Gastrocnemius medialis (tissue), 4 donors: ENCODE measurements around the gene VDR. TPM values are rescaled to one million over a fixed set of nuclear protein-coding genes. Genes with fewer than 3 reads are reported as not detected.
A peak's percentile ranks its signal among the peaks of the same experiment; 100 is the strongest.

Source experiments
- ATAC-seq, 2 donors: fragments of 150-250 bp; one replicate each; pipeline ENCODE4 v1.9.1; 2016
- DNase-seq, 2 donors: peaks; one replicate each; pipeline ENCODE4 v3.0.0-alpha.2; 2019
- H3K27ac ChIP-seq, 4 donors: fragments of 200-600 bp; sonication (generic); 1 replicate in 1 of 4; 2 replicates in 3 of 4; pipeline ENCODE4 v1.5.1; 2016 to 2018; ENCODE audit warnings: mild to moderate bottlenecking in 2 of 4, moderate library complexity in 1 of 4
- H3K27me3 ChIP-seq, 3 donors: fragments of 200-600 bp; sonication (generic) in 2 of 3; 1 replicate in 1 of 3; 2 replicates in 2 of 3; pipeline versions ENCODE4 v1.5.1 to v1.6.0; 2016 to 2019; ENCODE audit warnings: mild to moderate bottlenecking in 1 of 3, moderate library complexity in 1 of 3
- H3K36me3 ChIP-seq, 2 donors: fragments of 200-600 bp; sonication (generic) in 1 of 2; one replicate each; pipeline ENCODE4 v1.5.1; 2017 to 2018
- H3K4me1 ChIP-seq, 2 donors: fragments of 200-600 bp; sonication (generic) in 1 of 2; one replicate each; pipeline ENCODE4 v1.5.1; 2016 to 2017; ENCODE audit warnings: mild to moderate bottlenecking in 2 of 2
- H3K4me3 ChIP-seq, 4 donors: fragments of 200-600 bp; sonication (generic) in 3 of 4; 1 replicate in 1 of 4; 2 replicates in 3 of 4; pipeline ENCODE4 v1.5.1; 2016 to 2019; ENCODE audit warnings: mild to moderate bottlenecking in 2 of 4
- H3K9me3 ChIP-seq, 3 donors: fragments of 200-600 bp; sonication (generic) in 2 of 3; 1 replicate in 1 of 3; 2 replicates in 2 of 3; pipeline ENCODE4 v1.5.1; 2016 to 2019
- POLR2A ChIP-seq, 2 donors: fragments of 450-650 bp; IDR thresholded peaks; one replicate each; pipeline ENCODE4 v1.6.1; 2017; ENCODE audit warnings: antibody characterized with exemption in 2 of 2, mild to moderate bottlenecking in 2 of 2, moderate library complexity in 2 of 2
- in situ Hi-C, 4 donors: fragments of 200-750 bp; cut with MboI; loops; one replicate each; pipeline versions ENCODE4 v1.15.0 to v1.8.0; 2017; ENCODE audit warnings: low sequenced_read_pairs in 4 of 4
- intact Hi-C: fragments of 100-400 bp; cut with DNase I; formaldehyde crosslinking; loops from one replicate; pipeline ENCODE4 v1.15.1; 2023; ENCODE audit warnings: low total_unique reads
- total RNA-seq, 4 donors: library from RNA; depleted of rRNA; stranded (reverse); fragments of >200 nt; gene quantifications; one replicate each; pipeline versions ENCODE4 v1.1.0 to v1.2.3, GENCODE V29; 2016
- TF ChIP-seq, protein P1 (sequence below), 5 experiments: fragments of 450-650 bp in 3 of 5; fragments of 200-600 bp in 2 of 5; sonication (generic) in 2 of 5; IDR thresholded peaks in 4 of 5; conservative IDR thresholded peaks in 1 of 5; 1 replicate in 4 of 5; 2 replicates in 1 of 5; pipeline ENCODE4 v1.5.1; 2016 to 2019; ENCODE audit warnings: antibody characterized with exemption in 5 of 5, mild to moderate bottlenecking in 3 of 5, moderate library complexity in 3 of 5

VDR gene
- total RNA-seq, 4 donors from 2014 or later = 3.2 to 6.1 (median 4.4) TPM

DNA sequence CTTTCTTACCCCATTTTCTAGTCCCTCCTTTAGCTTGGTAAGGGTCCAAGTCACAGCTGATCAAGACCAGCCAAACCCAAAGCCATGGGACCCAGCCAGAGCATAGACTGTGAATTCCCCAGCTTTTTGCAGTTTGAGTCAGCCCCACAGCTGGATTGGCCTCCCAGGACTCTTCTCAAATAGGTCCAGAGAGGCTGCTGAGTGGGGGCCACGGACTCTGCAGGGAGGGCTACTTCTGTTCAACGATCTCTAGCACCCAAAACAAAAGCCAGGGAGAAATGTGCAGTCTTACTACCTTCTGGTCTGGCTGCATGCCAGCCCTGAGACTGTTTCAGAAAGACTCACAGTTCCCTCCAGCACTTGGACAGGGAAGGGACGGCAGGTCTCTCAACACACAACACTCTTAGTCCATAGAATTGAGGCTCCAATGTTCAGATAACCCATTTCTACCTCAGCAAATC lies 1.6 kb downstream of the VDR start:
- DNase-seq = peak in 1 of 2 donors; percentile 26
- no peaks in the 10 kb centered on the region for H3K36me3 ChIP-seq
- ATAC-seq = no peak
- H3K27ac ChIP-seq = peak overlapping the region in 1 of 4 donors; percentile 81
- H3K9me3 ChIP-seq = no peaks in the 10 kb centered on the region
- TF ChIP-seq, protein P1, sequence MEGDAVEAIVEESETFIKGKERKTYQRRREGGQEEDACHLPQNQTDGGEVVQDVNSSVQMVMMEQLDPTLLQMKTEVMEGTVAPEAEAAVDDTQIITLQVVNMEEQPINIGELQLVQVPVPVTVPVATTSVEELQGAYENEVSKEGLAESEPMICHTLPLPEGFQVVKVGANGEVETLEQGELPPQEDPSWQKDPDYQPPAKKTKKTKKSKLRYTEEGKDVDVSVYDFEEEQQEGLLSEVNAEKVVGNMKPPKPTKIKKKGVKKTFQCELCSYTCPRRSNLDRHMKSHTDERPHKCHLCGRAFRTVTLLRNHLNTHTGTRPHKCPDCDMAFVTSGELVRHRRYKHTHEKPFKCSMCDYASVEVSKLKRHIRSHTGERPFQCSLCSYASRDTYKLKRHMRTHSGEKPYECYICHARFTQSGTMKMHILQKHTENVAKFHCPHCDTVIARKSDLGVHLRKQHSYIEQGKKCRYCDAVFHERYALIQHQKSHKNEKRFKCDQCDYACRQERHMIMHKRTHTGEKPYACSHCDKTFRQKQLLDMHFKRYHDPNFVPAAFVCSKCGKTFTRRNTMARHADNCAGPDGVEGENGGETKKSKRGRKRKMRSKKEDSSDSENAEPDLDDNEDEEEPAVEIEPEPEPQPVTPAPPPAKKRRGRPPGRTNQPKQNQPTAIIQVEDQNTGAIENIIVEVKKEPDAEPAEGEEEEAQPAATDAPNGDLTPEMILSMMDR (IDR thresholded peaks at IDR 0.05 in 4 of 5, conservative IDR thresholded peaks at IDR 0.05 in 1 of 5) = no peak
- TF ChIP-seq POLR2A (IDR thresholded peaks at IDR 0.05) = no peak
- H3K27me3 ChIP-seq = peaks cover 0 to 10% (median 4%) of the 10 kb centered on the region in 3 donors
- H3K4me3 ChIP-seq = peak overlapping the region in 1 of 4 donors; percentile 69
- in situ Hi-C loops = no loop called here
- peaks cover 20% of the 10 kb centered on the region in 2 donors for H3K4me1 ChIP-seq
- intact Hi-C loops = loop anchor here (10.0 kb wide), 1 partner anchor 292 kb away; no protein-coding TSS in a partner anchor

DNA sequence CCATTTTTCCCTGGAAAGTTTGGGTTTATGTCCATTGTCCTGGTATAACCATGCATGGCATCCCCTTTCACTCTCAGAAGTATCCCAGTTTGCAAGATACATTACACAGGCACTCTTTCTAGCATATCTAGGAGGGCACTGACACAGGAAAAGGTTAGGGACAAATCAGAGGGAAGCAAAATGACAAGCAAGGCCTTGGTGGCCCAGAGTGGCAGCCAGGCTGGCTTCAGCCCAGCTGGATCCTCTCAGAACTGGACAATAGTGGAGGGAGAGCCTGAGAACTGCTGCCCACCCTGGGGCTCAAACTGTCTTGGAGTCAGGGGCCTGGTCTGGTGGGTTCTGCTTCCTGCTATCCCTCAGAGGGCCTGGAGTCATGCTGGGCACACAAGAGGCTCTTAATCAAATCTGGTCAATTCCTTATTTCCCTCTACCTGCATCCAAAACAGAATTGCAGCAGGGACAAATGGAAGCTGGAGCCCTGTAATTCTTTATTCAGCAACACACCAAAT lies 2.6 kb downstream of the VDR start:
- no peak for TF ChIP-seq POLR2A (IDR thresholded peaks at IDR 0.05)
- H3K36me3 ChIP-seq = no peaks in the 10 kb centered on the region
- H3K4me1 ChIP-seq = peaks cover 20% of the 10 kb centered on the region in 2 donors
- H3K9me3 ChIP-seq = no peaks in the 10 kb centered on the region
- peaks cover 0 to 10% (median 4%) of the 10 kb centered on the region in 3 donors for H3K27me3 ChIP-seq
- ATAC-seq (no peak), DNase-seq (no peak)
- in situ Hi-C loops (no loop called here), intact Hi-C loops (loop anchor here (10.0 kb wide), 1 partner anchor 293 kb away; no protein-coding TSS in a partner anchor)
- H3K27ac ChIP-seq = no peak overlapping the region
- H3K4me3 ChIP-seq = no peak overlapping the region

DNA sequence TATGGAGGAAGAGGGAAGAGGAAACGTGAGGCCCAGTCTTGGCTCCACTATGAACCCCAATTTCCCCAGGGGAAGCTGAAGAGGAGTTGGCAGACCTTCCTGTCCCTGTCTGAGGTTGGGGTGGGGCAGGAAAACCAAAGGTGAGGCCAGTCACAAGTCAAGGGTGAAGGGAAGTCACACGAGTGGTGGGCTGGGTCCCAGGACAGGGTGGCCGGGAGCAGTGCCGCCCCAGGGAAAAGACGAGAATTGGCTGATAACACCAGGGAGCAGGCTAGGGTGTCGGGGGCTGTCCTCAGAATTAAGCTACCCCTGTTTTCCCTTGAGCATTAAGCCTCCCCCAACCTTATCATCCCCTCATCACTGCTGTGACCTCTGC lies 3.1 kb downstream of the VDR start:
- ATAC-seq = no peak
- intact Hi-C loops = loop anchor here (10.0 kb wide), 1 partner anchor 293 kb away; no protein-coding TSS in a partner anchor
- no peak overlapping the region for H3K4me3 ChIP-seq
- no peaks in the 10 kb centered on the region for H3K36me3 ChIP-seq
- H3K27ac ChIP-seq = no peak overlapping the region
- H3K27me3 ChIP-seq = peaks cover 0 to 10% (median 4%) of the 10 kb centered on the region in 3 donors
- no peak for DNase-seq
- H3K4me1 ChIP-seq = peaks cover 20% of the 10 kb centered on the region in 2 donors
- TF ChIP-seq, protein P1 (IDR thresholded peaks at IDR 0.05 in 4 of 5, conservative IDR thresholded peaks at IDR 0.05 in 1 of 5) = no peak
- no peak for TF ChIP-seq POLR2A (IDR thresholded peaks at IDR 0.05)
- H3K9me3 ChIP-seq = no peaks in the 10 kb centered on the region
- in situ Hi-C loops = no loop called here

DNA sequence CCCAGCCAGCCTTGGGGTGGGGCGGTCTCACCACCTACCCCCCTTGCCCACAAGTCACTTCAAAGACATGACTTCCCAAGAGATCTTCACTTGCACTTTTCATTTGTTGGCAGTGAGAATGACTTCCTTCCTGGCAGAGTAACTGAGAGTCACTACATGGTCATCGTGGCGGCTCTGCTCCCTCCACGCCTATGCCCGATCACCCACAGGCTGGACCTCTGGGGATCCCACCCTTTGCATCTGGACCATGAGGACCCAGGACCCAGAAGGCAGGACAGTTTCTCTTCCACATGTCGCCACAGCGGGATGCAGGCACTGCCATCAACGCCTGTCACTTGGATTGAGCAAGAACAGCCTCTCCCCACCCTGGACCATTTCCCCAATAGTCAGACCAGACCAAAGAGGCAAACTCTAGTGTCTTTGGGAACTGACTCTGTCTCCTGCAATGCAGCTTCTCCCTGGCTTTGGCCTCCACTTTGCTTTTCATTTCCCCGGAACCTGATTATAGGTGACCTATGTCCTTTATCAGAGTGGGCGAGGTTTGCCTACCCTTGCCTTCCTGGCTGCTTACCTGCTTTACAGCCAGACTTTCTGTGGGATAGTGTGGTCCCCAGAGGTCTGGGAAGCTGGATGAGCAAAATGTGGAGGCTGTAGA lies 3.6 kb downstream of the VDR start:
- H3K4me3 ChIP-seq = no peak overlapping the region
- peaks cover 0 to 10% (median 4%) of the 10 kb centered on the region in 3 donors for H3K27me3 ChIP-seq
- no peaks in the 10 kb centered on the region for H3K36me3 ChIP-seq
- H3K4me1 ChIP-seq = peaks cover 20% of the 10 kb centered on the region in 2 donors
- no peak for TF ChIP-seq POLR2A (IDR thresholded peaks at IDR 0.05)
- TF ChIP-seq, protein P1 (IDR thresholded peaks at IDR 0.05 in 4 of 5, conservative IDR thresholded peaks at IDR 0.05 in 1 of 5) = no peak
- in situ Hi-C loops (no loop called here), intact Hi-C loops (loop anchor here (10.0 kb wide), 1 partner anchor 294 kb away; no protein-coding TSS in a partner anchor)
- no peaks in the 10 kb centered on the region for H3K9me3 ChIP-seq
- no peak overlapping the region for H3K27ac ChIP-seq
- ATAC-seq (no peak), DNase-seq (no peak)
